Large intestine (tissue), 12 donors: ENCODE data around the gene SLC4A3. TPM values are rescaled to one million over a fixed set of nuclear protein-coding genes. Genes with fewer than 3 reads are reported as not detected.

Source experiments
- DNase-seq, 2 donors: peaks; one replicate each; pipeline versions ENCODE4 v3.0.0 to v3.0.0-alpha.2; 2013
- H3K27ac ChIP-seq: one replicate; pipeline ENCODE4 v1.5.1; 2013; ENCODE audit warnings: low read length
- H3K27me3 ChIP-seq: 2 replicates; pipeline ENCODE4 v1.6.1; 2013; ENCODE audit warnings: low read length; ENCODE audit not compliant: control insufficient read depth, insufficient read depth
- H3K36me3 ChIP-seq: 2 replicates; pipeline ENCODE4 v1.6.1; 2013; ENCODE audit warnings: low read length; ENCODE audit not compliant: control insufficient read depth, insufficient read depth
- H3K4me1 ChIP-seq: one replicate; pipeline ENCODE4 v1.6.1; 2013; ENCODE audit warnings: low read length; ENCODE audit not compliant: control insufficient read depth, insufficient read depth
- H3K4me3 ChIP-seq: one replicate; pipeline ENCODE4 v1.5.1; 2013; ENCODE audit warnings: low read length
- H3K9me3 ChIP-seq: one replicate; pipeline ENCODE4 v1.6.1; 2013; ENCODE audit warnings: mild to moderate bottlenecking, low read depth, low read length, moderate library complexity; ENCODE audit not compliant: control insufficient read depth
- WGBS: methylation state at CpG from one replicate; pipeline ENCODE4 v1.1.5; 2013; ENCODE audit warnings: low lambda C conversion rate; ENCODE audit not compliant: insufficient coverage; 5-methylcytosine and 5-hydroxymethylcytosine counted together
- long read RNA-seq, 11 donors: transcript quantifications; one replicate each; lab custom pipeline, GENCODE V29; 2026
- polyA plus RNA-seq: library from polyadenylated mRNA; unstranded; fragments of 120-200 nt; gene quantifications from one replicate; pipeline ENCODE4 v1.2.1, GENCODE V29; 2013

SLC4A3 gene, protein sequence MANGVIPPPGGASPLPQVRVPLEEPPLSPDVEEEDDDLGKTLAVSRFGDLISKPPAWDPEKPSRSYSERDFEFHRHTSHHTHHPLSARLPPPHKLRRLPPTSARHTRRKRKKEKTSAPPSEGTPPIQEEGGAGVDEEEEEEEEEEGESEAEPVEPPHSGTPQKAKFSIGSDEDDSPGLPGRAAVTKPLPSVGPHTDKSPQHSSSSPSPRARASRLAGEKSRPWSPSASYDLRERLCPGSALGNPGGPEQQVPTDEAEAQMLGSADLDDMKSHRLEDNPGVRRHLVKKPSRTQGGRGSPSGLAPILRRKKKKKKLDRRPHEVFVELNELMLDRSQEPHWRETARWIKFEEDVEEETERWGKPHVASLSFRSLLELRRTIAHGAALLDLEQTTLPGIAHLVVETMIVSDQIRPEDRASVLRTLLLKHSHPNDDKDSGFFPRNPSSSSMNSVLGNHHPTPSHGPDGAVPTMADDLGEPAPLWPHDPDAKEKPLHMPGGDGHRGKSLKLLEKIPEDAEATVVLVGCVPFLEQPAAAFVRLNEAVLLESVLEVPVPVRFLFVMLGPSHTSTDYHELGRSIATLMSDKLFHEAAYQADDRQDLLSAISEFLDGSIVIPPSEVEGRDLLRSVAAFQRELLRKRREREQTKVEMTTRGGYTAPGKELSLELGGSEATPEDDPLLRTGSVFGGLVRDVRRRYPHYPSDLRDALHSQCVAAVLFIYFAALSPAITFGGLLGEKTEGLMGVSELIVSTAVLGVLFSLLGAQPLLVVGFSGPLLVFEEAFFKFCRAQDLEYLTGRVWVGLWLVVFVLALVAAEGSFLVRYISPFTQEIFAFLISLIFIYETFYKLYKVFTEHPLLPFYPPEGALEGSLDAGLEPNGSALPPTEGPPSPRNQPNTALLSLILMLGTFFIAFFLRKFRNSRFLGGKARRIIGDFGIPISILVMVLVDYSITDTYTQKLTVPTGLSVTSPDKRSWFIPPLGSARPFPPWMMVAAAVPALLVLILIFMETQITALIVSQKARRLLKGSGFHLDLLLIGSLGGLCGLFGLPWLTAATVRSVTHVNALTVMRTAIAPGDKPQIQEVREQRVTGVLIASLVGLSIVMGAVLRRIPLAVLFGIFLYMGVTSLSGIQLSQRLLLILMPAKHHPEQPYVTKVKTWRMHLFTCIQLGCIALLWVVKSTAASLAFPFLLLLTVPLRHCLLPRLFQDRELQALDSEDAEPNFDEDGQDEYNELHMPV
- 3.3 TPM for polyA plus RNA-seq
- long read RNA-seq, donor 1 = 0 reads
- long read RNA-seq, donor 2 = 0 reads
- long read RNA-seq, donor 3 = 0 reads
- long read RNA-seq, donor 4 = 0 reads
- long read RNA-seq, donor 5 = 0 reads
- long read RNA-seq, donor 6 = 0 reads
- long read RNA-seq, donor 7 = 0 reads
- long read RNA-seq, donor 8 = 0 reads
- long read RNA-seq, donor 9 = 0 reads
- long read RNA-seq, donor 10 = 0 reads
- long read RNA-seq, donor 11 = 0 reads

DNA sequence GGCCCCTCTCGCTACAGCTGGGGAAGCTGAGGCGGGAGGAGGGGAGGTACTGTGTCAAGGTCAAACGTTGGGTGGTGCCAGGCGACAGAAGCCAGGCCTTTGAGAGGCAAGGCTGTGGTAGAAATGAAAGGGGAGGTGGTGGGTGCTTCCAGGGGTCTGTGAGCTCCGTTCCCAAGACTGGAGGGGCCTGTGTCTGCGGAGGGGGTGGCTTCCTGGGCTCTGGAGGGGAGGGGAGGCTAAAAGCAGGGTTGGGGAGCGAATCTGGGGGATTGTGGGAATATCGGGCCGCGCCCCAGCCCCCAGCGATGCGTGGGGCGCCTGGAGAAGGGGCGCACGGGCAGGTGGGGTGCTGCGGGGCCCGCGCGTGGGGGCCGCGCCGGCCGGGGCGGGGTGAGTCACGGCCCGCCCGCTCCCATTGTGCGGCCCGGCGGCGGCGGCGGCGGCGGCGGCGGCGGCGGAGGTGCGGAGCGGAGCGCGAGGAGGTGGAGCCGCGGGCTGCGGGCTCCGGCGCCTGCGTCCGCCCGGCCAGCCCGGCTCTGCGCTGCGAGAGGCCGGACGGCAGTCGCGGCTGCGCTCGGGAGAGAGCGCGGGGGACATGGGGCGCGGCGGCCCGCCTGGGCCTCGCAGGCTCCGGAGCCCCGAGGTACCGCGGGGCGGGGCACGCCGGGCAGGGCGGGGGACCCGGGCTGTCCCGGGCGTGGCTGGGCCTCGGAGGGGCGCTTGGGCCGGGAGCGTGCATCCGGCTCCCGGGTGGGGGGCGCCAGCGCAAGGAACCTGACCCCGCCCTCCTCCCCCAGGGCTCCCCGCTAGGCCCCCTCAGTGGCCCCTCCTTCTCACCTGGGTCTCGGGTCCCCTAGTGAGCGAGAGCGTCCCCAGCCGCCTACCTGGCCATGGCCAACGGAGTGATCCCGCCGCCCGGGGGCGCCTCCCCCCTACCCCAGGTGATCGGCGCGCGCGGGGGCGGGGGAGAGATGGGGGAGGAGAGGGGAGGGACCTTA is at the start of gene SLC4A3:
Gene SLC4A3 (plus strand): TSS at position 528 of the 998 bp plus-strand sequence. CDS start 363 bp downstream, at position 891.
- Histone ChIP-seq H3K9me3 (no peaks in the 10 kb centered on the region), H3K36me3 (no peaks in the 10 kb centered on the region), H3K4me1 (peaks cover 11% of the 10 kb centered on the region), H3K4me3 (peak within 1 kb of the TSS; percentile 38), H3K27me3 (peaks cover 16% of the 10 kb centered on the region), H3K27ac (no peak within 1 kb of the TSS)
- no CpG with 5 or more reads among the region's 103 CpGs for WGBS
- DNase-seq = peak in 1 of 2 donors; percentile 55

GRCh38 chr2:219578811-219579613 is 48.4 kb upstream of the SLC4A3 start:
- WGBS = 90% methylated on average over 5 of the region's 8 CpGs
- Histone ChIP-seq H3K36me3 (no peaks in the 10 kb centered on the region), H3K4me3 (no peak overlapping the region), H3K27me3 (peaks cover 3% of the 10 kb centered on the region), H3K9me3 (no peaks in the 10 kb centered on the region), H3K4me1 (peaks cover 8% of the 10 kb centered on the region), H3K27ac (no peak overlapping the region)
- no peak for DNase-seq

- WGBS = no CpG with 5 or more reads among the region's 2 CpGs
- no peaks in the 10 kb centered on the region for H3K36me3 ChIP-seq
These were observed 46.1 kb upstream of the SLC4A3 start for GRCh38 chr2:219581346-219581745.

DNA sequence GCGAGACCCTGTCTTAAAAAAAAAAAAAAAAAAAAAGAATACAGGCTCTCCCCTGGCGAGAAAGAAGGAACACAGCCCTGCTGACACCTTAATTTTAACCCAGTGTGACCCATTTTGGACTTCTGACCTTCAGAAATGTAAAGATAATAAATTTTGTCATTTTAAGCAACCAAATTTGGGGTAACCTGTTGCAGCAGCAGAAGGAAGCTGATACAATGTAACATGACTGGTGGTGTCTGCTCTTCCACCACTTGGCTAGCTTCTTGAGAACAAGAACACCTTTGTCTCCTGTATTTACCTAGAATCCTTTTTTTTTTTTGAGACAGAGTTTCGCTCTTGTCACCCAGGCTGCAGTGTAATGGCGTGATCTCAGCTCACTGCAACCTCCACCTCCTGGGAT is 36.3 kb upstream of the SLC4A3 start:
- H3K4me3 ChIP-seq = no peak overlapping the region
- H3K27ac ChIP-seq = no peak overlapping the region
- no peaks in the 10 kb centered on the region for H3K27me3 ChIP-seq
- no peaks in the 10 kb centered on the region for H3K36me3 ChIP-seq
- no peak for DNase-seq
- no peaks in the 10 kb centered on the region for H3K9me3 ChIP-seq
- peaks cover 8% of the 10 kb centered on the region for H3K4me1 ChIP-seq
- WGBS = no CpG with 5 or more reads among the region's 4 CpGs

More at GRCh38 chr2:219581346-219581745, 46.1 kb upstream of the SLC4A3 start:
- peaks cover 6% of the 10 kb centered on the region for H3K27me3 ChIP-seq
- H3K4me3 ChIP-seq = no peak overlapping the region
- no peak for DNase-seq
- H3K27ac ChIP-seq = no peak overlapping the region
- peaks cover 8% of the 10 kb centered on the region for H3K4me1 ChIP-seq
- no peaks in the 10 kb centered on the region for H3K9me3 ChIP-seq

DNA sequence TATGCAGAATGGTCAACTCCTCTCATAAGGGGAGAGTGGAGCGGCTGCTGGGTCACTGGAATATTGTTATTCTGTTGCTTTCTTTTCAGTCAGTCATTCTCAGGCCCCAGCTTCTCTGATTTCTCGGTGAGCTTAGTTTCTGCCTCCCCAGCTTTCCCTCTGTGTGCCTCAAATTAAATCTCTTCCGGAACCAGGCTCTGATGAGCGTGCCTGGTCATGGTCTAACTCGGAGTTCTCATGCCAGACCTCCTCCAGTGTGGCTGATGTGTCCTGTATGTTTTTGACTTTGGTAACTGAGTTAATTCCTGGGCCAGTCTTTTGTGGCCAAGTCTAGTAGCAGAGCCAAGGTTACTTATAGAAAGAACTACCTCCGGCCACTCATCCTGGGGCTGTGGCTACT is 34.7 kb upstream of the SLC4A3 start:
- Histone ChIP-seq H3K9me3 (no peaks in the 10 kb centered on the region), H3K4me1 (peaks cover 14% of the 10 kb centered on the region), H3K4me3 (no peak overlapping the region), H3K27ac (no peak overlapping the region), H3K27me3 (no peaks in the 10 kb centered on the region), H3K36me3 (no peaks in the 10 kb centered on the region)
- 77% methylated on average over 3 of the region's 6 CpGs for WGBS
- no peak for DNase-seq

DNA sequence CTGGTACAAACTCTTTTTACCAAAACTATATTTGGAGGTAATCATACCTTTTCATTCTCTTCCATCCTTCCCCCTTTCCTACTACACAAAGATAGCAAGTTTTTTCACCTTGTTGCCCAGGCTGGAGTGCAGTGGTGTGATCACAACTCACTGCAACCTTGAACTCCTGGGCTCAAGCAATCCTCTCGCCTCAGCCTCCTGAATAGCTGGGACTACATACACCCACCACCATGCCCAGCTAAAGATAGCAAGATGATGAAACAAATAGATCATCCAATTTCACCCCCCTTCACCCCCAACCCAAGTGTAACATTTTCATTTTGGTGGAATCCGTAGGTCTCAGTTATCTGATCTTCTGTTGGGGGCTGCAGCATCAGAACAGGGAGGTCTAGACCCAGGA is 34.3 kb upstream of the SLC4A3 start:
- Histone ChIP-seq H3K36me3 (no peaks in the 10 kb centered on the region), H3K4me3 (no peak overlapping the region), H3K4me1 (peaks cover 14% of the 10 kb centered on the region), H3K27me3 (no peaks in the 10 kb centered on the region), H3K9me3 (no peaks in the 10 kb centered on the region), H3K27ac (no peak overlapping the region)
- DNase-seq = no peak
- WGBS = no CpG with 5 or more reads among the region's 2 CpGs

DNA sequence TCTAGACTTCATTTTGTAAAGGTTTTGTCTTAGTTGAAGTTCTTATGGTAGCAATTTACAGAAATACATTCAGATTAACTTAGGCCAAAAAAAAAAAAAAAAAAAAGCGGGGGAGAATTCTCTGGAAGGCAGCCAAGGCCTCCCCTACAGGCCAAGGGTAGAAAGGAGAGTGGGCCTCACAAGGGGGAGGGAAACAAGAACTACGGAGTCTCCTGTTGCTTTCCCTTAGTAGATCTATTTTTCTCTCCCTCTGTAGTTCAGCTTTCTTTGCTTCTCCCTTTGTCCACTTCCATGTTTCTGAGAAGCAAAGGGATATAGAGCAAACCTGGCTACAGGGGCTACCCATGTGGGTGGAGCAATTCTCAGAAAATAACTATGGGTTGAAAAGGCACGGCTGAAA is 32.2 kb upstream of the SLC4A3 start:
- no peak overlapping the region for H3K4me3 ChIP-seq
- H3K4me1 ChIP-seq = peaks cover 14% of the 10 kb centered on the region
- no peaks in the 10 kb centered on the region for H3K27me3 ChIP-seq
- H3K36me3 ChIP-seq = no peaks in the 10 kb centered on the region
- H3K27ac ChIP-seq = peak overlapping the region; percentile 67
- peak; percentile 26 to 67 for DNase-seq
- no peaks in the 10 kb centered on the region for H3K9me3 ChIP-seq
- WGBS = 0% methylated on average over 1 of the region's 3 CpGs

- Histone ChIP-seq H3K36me3 (peaks cover 6% of the 10 kb centered on the region), H3K9me3 (no peaks in the 10 kb centered on the region), H3K4me3 (peak overlapping the region; percentile 67), H3K27ac (peak overlapping the region; percentile 94), H3K27me3 (no peaks in the 10 kb centered on the region), H3K4me1 (peaks cover 14% of the 10 kb centered on the region)
- no peak for DNase-seq
- WGBS = 17% methylated on average over 6 of the region's 19 CpGs
These were observed 30.4 kb upstream of the SLC4A3 start for GRCh38 chr2:219596954-219597551.
